HCT116 (cell line): ENCODE data around the gene CHKA. TPM values are rescaled to one million over a fixed set of nuclear protein-coding genes. Genes with fewer than 3 reads are reported as not detected.

ENCODE experiments used
- ATAC-seq: fragments of 200-7000 bp; cut with Tn5 transposase; 2 replicates; pipeline ENCODE4 v1.9.1; 2020; ENCODE audit warnings: mild to moderate bottlenecking, moderate library complexity
- BruUV-seq: library from RNA; stranded (reverse); fragments of 400-500 nt; replicated peaks from 2 replicates; lab custom pipeline; 2021; lab: Mats Ljungman, UMichigan
- CTCF ChIA-PET: fragments of 300-600 bp; sonication (Branson Sonifier 250); formaldehyde crosslinking; loops from one replicate; lab custom pipeline; 2021; ENCODE audit warnings: antibody characterized with exemption; lab: Charles Lee
- POLR2A ChIA-PET: fragments of 300-600, 350-600 bp; sonication (Branson Sonifier 250); formaldehyde crosslinking; loops from one replicate; lab custom pipeline; 2021; ENCODE audit warnings: antibody characterized with exemption; lab: Charles Lee
- RAD21 ChIA-PET, 2 experiments: fragments of 300-600 bp; sonication (Branson Sonifier 250); formaldehyde crosslinking; loops; one replicate each; lab custom pipeline; 2023; ENCODE audit warnings: low total read pairs in 2 of 2; ENCODE audit not compliant: uncharacterized antibody in 2 of 2, unreplicated experiment in 2 of 2, low non-redundant PET in 1 of 2; lab: Charles Lee
- DNase-seq: peaks from one replicate; pipeline ENCODE4 v3.0.0-alpha.2; 2010; ENCODE audit warnings: low read depth, low spot score
- H2AFZ ChIP-seq: fragments of 200-600 bp; shearing (Covaris generic), sonication (generic); 2 replicates; pipeline ENCODE4 v1.6.1; 2017; ENCODE audit warnings: low read depth, mixed run types, mixed read lengths, antibody characterized with exemption, low read length; ENCODE audit not compliant: poor library complexity, severe bottlenecking
- H3K27ac ChIP-seq: 2 replicates; pipeline ENCODE4 v1.5.1; 2012; ENCODE audit warnings: low read depth, low read length
- H3K27me3 ChIP-seq: fragments of 200-600 bp; sonication (generic); 2 replicates; pipeline ENCODE4 v1.6.1; 2016; ENCODE audit warnings: mixed run types, low read length, mixed read lengths; ENCODE audit not compliant: insufficient read depth
- H3K36me3 ChIP-seq, 2 experiments: fragments of 200-500 bp in 1 of 2; fragments of 200-600 bp in 1 of 2; sonication (Bioruptor generic) in 1 of 2; sonication (generic) in 1 of 2; 2 replicates each; pipeline versions ENCODE4 v1.5.1 to v1.6.1; 2014 to 2016; ENCODE audit warnings: low read length in 2 of 2, inconsistent platforms in 1 of 2, mixed read lengths in 1 of 2, mixed run types in 1 of 2; ENCODE audit not compliant: insufficient read depth in 2 of 2, control insufficient read depth in 1 of 2
- H3K4me1 ChIP-seq, 2 experiments: fragments of 200-600 bp in 1 of 2; sonication (generic) in 1 of 2; 2 replicates each; pipeline versions ENCODE4 v1.5.1 to v1.6.1; 2012 to 2017; ENCODE audit warnings: low read length in 2 of 2, inconsistent platforms in 1 of 2, mild to moderate bottlenecking in 1 of 2, mixed read lengths in 1 of 2, mixed run types in 1 of 2, moderate library complexity in 1 of 2; ENCODE audit not compliant: insufficient read depth in 2 of 2, control insufficient read depth in 1 of 2
- H3K4me2 ChIP-seq: fragments of 200-600 bp; sonication (generic); 2 replicates; pipeline ENCODE4 v1.6.1; 2017; ENCODE audit warnings: mixed run types, low read length, mixed read lengths
- H3K4me3 ChIP-seq, 2 experiments: fragments of 200-600 bp in 1 of 2; sonication (generic) in 1 of 2; replicated peaks in 1 of 2; 2 replicates each; pipeline ENCODE4 v1.5.1; 2011 to 2016; ENCODE audit warnings: low read length in 2 of 2, control low read depth in 1 of 2, low read depth in 1 of 2, mild to moderate bottlenecking in 1 of 2, mixed read lengths in 1 of 2, mixed run types in 1 of 2
- H3K79me2 ChIP-seq: fragments of 200-600 bp; sonication (generic); 2 replicates; pipeline ENCODE4 v1.6.1; 2017; ENCODE audit warnings: mild to moderate bottlenecking, mixed run types, low read length, moderate library complexity, mixed read lengths; ENCODE audit not compliant: insufficient read depth
- H3K9ac ChIP-seq: fragments of 200-600 bp; sonication (generic); 2 replicates; pipeline ENCODE4 v1.6.1; 2016; ENCODE audit warnings: low read length, mixed read lengths
- H3K9me2 ChIP-seq: fragments of 200-600 bp; sonication (generic), shearing (Covaris generic); 2 replicates; pipeline ENCODE4 v1.6.1; 2017; ENCODE audit warnings: mixed run types, mild to moderate bottlenecking, moderate library complexity; ENCODE audit not compliant: insufficient read depth
- H3K9me3 ChIP-seq, 2 experiments: fragments of 200-500 bp in 1 of 2; fragments of 200-600 bp in 1 of 2; sonication (Bioruptor generic) in 1 of 2; sonication (generic) in 1 of 2; 2 replicates each; pipeline ENCODE4 v1.6.1; 2014 to 2017; ENCODE audit warnings: low read length in 2 of 2, mixed read lengths in 2 of 2, inconsistent platforms in 1 of 2, low read depth in 1 of 2, mild to moderate bottlenecking in 1 of 2, mixed run types in 1 of 2, moderate library complexity in 1 of 2; ENCODE audit not compliant: control insufficient read depth in 1 of 2, insufficient read depth in 1 of 2
- H4K20me1 ChIP-seq: fragments of 200-600 bp; sonication (generic), shearing (Covaris generic); 2 replicates; pipeline ENCODE4 v1.6.1; 2017; ENCODE audit warnings: mixed run types, mild to moderate bottlenecking, moderate library complexity; ENCODE audit not compliant: insufficient read depth
- CEBPB ChIP-seq: IDR thresholded peaks from 2 replicates; pipeline ENCODE4 v1.6.1; 2012; ENCODE audit warnings: low read depth
- EGR1 ChIP-seq: IDR thresholded peaks from 2 replicates; pipeline ENCODE4 v1.6.1; 2012; ENCODE audit warnings: low read depth
- FOSL1 ChIP-seq: IDR thresholded peaks from 2 replicates; pipeline ENCODE4 v1.6.1; 2012; ENCODE audit warnings: low read depth
- JUND ChIP-seq: IDR thresholded peaks from 2 replicates; pipeline ENCODE4 v1.6.1; 2012
- POLR2A ChIP-seq: IDR thresholded peaks from 2 replicates; pipeline ENCODE4 v1.7.0; 2011; ENCODE audit warnings: borderline replicate concordance; ENCODE audit not compliant: insufficient read depth, insufficient read length; ENCODE audit errors: extremely low read depth
- POLR2AphosphoS5 ChIP-seq: IDR thresholded peaks from 2 replicates; pipeline ENCODE4 v1.6.1; 2011; ENCODE audit warnings: mild to moderate bottlenecking, low read depth, low read length, moderate library complexity
- RAD21 ChIP-seq: IDR thresholded peaks from 2 replicates; pipeline ENCODE4 v1.6.1; 2012; ENCODE audit warnings: low read depth, mild to moderate bottlenecking
- REST ChIP-seq: IDR thresholded peaks from 2 replicates; pipeline ENCODE4 v1.6.1; 2012; ENCODE audit warnings: low read depth
- SIN3A ChIP-seq: IDR thresholded peaks from 2 replicates; pipeline ENCODE4 v1.6.1; 2012; ENCODE audit warnings: low read depth
- SP1 ChIP-seq: IDR thresholded peaks from 2 replicates; pipeline ENCODE4 v1.6.1; 2012; ENCODE audit warnings: low read depth
- YY1 ChIP-seq: IDR thresholded peaks from 2 replicates; pipeline ENCODE4 v1.6.1; 2011; ENCODE audit warnings: low read length, low read depth, moderate library complexity, mild to moderate bottlenecking; ENCODE audit not compliant: insufficient replicate concordance; ENCODE audit errors: extremely low read depth
- ZFX ChIP-seq: fragments of 450-650 bp; IDR thresholded peaks from 2 replicates; pipeline ENCODE4 v1.6.1; 2017
- intact Hi-C: fragments of 100-400 bp; cut with micrococcal nuclease; formaldehyde crosslinking; loops from 2 replicates; pipeline ENCODE4 v1.10.0; 2022
- total RNA-seq: library from RNA; stranded (reverse); gene quantifications from one replicate; pipeline ENCODE4 v1.2.1, GENCODE V29; 2021; ENCODE audit not compliant: unreplicated experiment
- TF ChIP-seq, protein P1 (sequence below): IDR thresholded peaks from 2 replicates; pipeline ENCODE4 v1.6.1; 2012

CHKA gene
- total RNA-seq, 1 experiment from 2014 or later: 33.1 TPM

DNA sequence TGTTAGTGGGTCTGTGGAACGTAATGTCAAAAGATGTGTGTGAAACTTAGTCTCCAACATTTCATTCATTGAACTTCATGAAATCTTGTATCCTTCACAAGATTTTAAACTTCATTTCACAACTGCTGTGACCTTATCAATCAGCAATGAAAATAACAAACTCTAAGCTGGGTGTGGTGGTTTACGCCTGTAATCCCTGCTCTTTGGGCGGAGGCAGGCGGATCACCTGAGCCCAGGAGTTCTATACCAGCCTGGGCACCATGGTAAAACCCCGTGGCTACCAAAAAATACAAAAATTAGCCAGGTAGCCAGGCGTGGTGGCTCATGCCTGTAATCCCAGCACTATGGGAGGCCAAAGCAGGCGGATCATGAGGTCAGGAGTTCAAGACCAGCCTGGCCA lies 5.1 kb downstream of the CHKA start:
- no peak for DNase-seq

More for the DNA sequence above, 5.1 kb downstream of the CHKA start:
- BruUV-seq: no TSS peak
- POLR2A ChIA-PET: no interaction called here
- Histone ChIP-seq H3K4me1 (peaks cover 5 to 32% of the 10 kb centered on the region in 2 experiments; a peak in 3 of 4 replicates), H4K20me1 (peaks cover 12% of the 10 kb centered on the region; the same call in 1 of the 2 replicates), H3K4me2 (no peak overlapping the region), H3K9me2 (no peaks in the 10 kb centered on the region), H3K27me3 (no peaks in the 10 kb centered on the region), H3K36me3 (no peaks in the 10 kb centered on the region), H2AFZ (no peak overlapping the region), H3K79me2 (peaks cover 83% of the 10 kb centered on the region), H3K4me3 (no peak overlapping the region), H3K27ac (no peak overlapping the region), H3K9me3 (no peaks in the 10 kb centered on the region), H3K9ac (no peak overlapping the region)
- CTCF ChIA-PET: no interaction called here
- TF ChIP-seq FOSL1 (no peak), SP1 (no peak), CEBPB (no peak), YY1 (no peak), EGR1 (no peak), ZFX (no peak), RAD21 (no peak), SIN3A (no peak), POLR2A (no peak), JUND (no peak), POLR2AphosphoS5 (no peak), REST (no peak)
- TF ChIP-seq, protein P1, sequence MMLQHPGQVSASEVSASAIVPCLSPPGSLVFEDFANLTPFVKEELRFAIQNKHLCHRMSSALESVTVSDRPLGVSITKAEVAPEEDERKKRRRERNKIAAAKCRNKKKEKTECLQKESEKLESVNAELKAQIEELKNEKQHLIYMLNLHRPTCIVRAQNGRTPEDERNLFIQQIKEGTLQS: no peak
- RAD21 ChIA-PET: no interaction called here
- no peak for ATAC-seq
- intact Hi-C loops: no loop called here
